Endodermal cell (in vitro differentiated cells): ENCODE results near the gene AHI1. TPM values are rescaled to one million over a fixed set of nuclear protein-coding genes. Genes with fewer than 3 reads are reported as not detected.

ENCODE experiments used
- DNase-seq: peaks from one replicate; pipeline ENCODE4 v3.0.0-alpha.2; 2017
- H3K27ac ChIP-seq: 2 replicates; pipeline ENCODE4 v1.5.1; 2013; ENCODE audit warnings: mild to moderate bottlenecking, low read depth, low read length, moderate library complexity
- H3K27me3 ChIP-seq: 2 replicates; pipeline ENCODE4 v1.6.1; 2013; ENCODE audit warnings: mild to moderate bottlenecking, low read length, moderate library complexity; ENCODE audit not compliant: insufficient read depth, control insufficient read depth, poor library complexity, severe bottlenecking
- H3K36me3 ChIP-seq: 2 replicates; pipeline ENCODE4 v1.7.0; 2013; ENCODE audit warnings: mild to moderate bottlenecking, low read length, moderate library complexity; ENCODE audit not compliant: control insufficient read depth, insufficient read depth
- H3K4me1 ChIP-seq: one replicate; pipeline ENCODE4 v1.7.0; 2013; ENCODE audit warnings: low read length; ENCODE audit not compliant: control insufficient read depth, insufficient read depth
- H3K4me3 ChIP-seq: 2 replicates; pipeline ENCODE4 v1.5.1; 2013; ENCODE audit warnings: mild to moderate bottlenecking, low read length, moderate library complexity
- H3K9ac ChIP-seq: 2 replicates; pipeline ENCODE4 v1.6.1; 2013; ENCODE audit warnings: mild to moderate bottlenecking, low read length, moderate library complexity; ENCODE audit not compliant: poor library complexity, severe bottlenecking; ENCODE audit errors: extremely low read depth
- H3K9me3 ChIP-seq: 2 replicates; pipeline ENCODE4 v1.6.1; 2013; ENCODE audit warnings: mild to moderate bottlenecking, low read length, moderate library complexity; ENCODE audit not compliant: control insufficient read depth
- H3K27ac Mint-ChIP-seq: 2 replicates; pipeline ENCODE4 v1.8.0; 2020; ENCODE audit warnings: mixed read lengths
- H3K27me3 Mint-ChIP-seq: 2 replicates; pipeline ENCODE4 v1.8.0; 2021; ENCODE audit warnings: mild to moderate bottlenecking, mixed read lengths; ENCODE audit not compliant: insufficient read depth
- H3K36me3 Mint-ChIP-seq: 2 replicates; pipeline ENCODE4 v1.8.0; 2020; ENCODE audit warnings: low read depth, mixed read lengths
- H3K4me1 Mint-ChIP-seq: 2 replicates; pipeline ENCODE4 v1.8.0; 2020; ENCODE audit warnings: mixed read lengths
- H3K4me3 Mint-ChIP-seq: 2 replicates; pipeline ENCODE4 v1.8.0; 2020; ENCODE audit warnings: mild to moderate bottlenecking, moderate library complexity, mixed read lengths
- H3K9me3 Mint-ChIP-seq: 2 replicates; pipeline ENCODE4 v1.8.0; 2020; ENCODE audit warnings: mild to moderate bottlenecking, mixed read lengths
- CTCF ChIP-seq: fragments of 200-600 bp; sonication (generic); conservative IDR thresholded peaks from 2 replicates; pipeline ENCODE4 v1.5.0; 2021; ENCODE audit warnings: antibody characterized with exemption, mild to moderate bottlenecking
- WGBS, 2 experiments: methylation state at CpG; one replicate each; pipeline versions ENCODE4 v1.1.5 to v1.1.7; 2013; ENCODE audit warnings: missing lambda C conversion rate in 2 of 2, mixed read lengths in 1 of 2; ENCODE audit not compliant: insufficient coverage in 1 of 2, insufficient read length in 1 of 2; 5-methylcytosine and 5-hydroxymethylcytosine counted together
- total RNA-seq, 2 donors: library from RNA; stranded (reverse); fragmentation: NEBNext Ultra II Directional in 1 of 2; extraction: Animal tissue kit (Norgen Biotek cat#: 25700) in 1 of 2; gene quantifications; 2 replicates in 1 of 2; 3 replicates in 1 of 2; pipeline ENCODE4 v1.2.1, GENCODE V29; 2021

The AHI1 gene
- total RNA-seq, 2 donors from 2014 or later: 24.9 to 34.9 TPM

- H3K4me3 ChIP-seq: no peak overlapping the region
- Mint-ChIP-seq H3K27me3 (no peaks in the 10 kb centered on the region), H3K9me3 (no peaks in the 10 kb centered on the region), H3K4me1 (peaks cover 2% of the 10 kb centered on the region), H3K36me3 (peaks cover 7% of the 10 kb centered on the region), H3K27ac (no peak overlapping the region), H3K4me3 (no peak overlapping the region)
- no peaks in the 10 kb centered on the region for H3K4me1 ChIP-seq
- no peak for DNase-seq
- H3K9ac ChIP-seq: no peak overlapping the region
- TF ChIP-seq CTCF: no peak
- no peaks in the 10 kb centered on the region for H3K36me3 ChIP-seq
- no peaks in the 10 kb centered on the region for H3K9me3 ChIP-seq
- 100% methylated on average over 2 of the region's 2 CpGs; no CpG with 5 or more reads in 1 of the 2 experiments for WGBS, 2 experiments
- no peak overlapping the region for H3K27ac ChIP-seq
- no peaks in the 10 kb centered on the region for H3K27me3 ChIP-seq
Measured at GRCh38 chr6:135419162-135419561, 78.4 kb downstream of the AHI1 start.

- Mint-ChIP-seq H3K4me1 (no peaks in the 10 kb centered on the region), H3K4me3 (no peak overlapping the region), H3K9me3 (no peaks in the 10 kb centered on the region), H3K27me3 (no peaks in the 10 kb centered on the region), H3K36me3 (peaks cover 7% of the 10 kb centered on the region), H3K27ac (no peak overlapping the region)
- 93 to 100% methylated on average over 1 to 3 of the region's 3 CpGs for WGBS, 2 experiments
- Histone ChIP-seq H3K27ac (no peak overlapping the region), H3K4me1 (no peaks in the 10 kb centered on the region), H3K27me3 (no peaks in the 10 kb centered on the region), H3K9me3 (no peaks in the 10 kb centered on the region), H3K36me3 (no peaks in the 10 kb centered on the region), H3K4me3 (no peak overlapping the region), H3K9ac (no peak overlapping the region)
- no peak for DNase-seq
- TF ChIP-seq CTCF: no peak
Measured at GRCh38 chr6:135418040-135418760, 79.3 kb downstream of the AHI1 start.

- H3K9me3 Mint-ChIP-seq: no peaks in the 10 kb centered on the region
- H3K4me3 Mint-ChIP-seq: no peak overlapping the region
- Histone ChIP-seq H3K27me3 (no peaks in the 10 kb centered on the region), H3K4me1 (no peaks in the 10 kb centered on the region), H3K9ac (no peak overlapping the region), H3K9me3 (no peaks in the 10 kb centered on the region), H3K4me3 (no peak overlapping the region), H3K36me3 (peaks cover 3% of the 10 kb centered on the region), H3K27ac (no peak overlapping the region)
- no peak for DNase-seq
- no peak overlapping the region for H3K27ac Mint-ChIP-seq
- TF ChIP-seq CTCF: no peak
- WGBS, 2 experiments: 94 to 100% methylated on average over 1 of the region's 1 CpG
- H3K27me3 Mint-ChIP-seq: no peaks in the 10 kb centered on the region
- H3K4me1 Mint-ChIP-seq: peaks cover 17% of the 10 kb centered on the region
- peaks cover 10% of the 10 kb centered on the region for H3K36me3 Mint-ChIP-seq
Measured at GRCh38 chr6:135412761-135413160, 84.8 kb downstream of the AHI1 start.
